ENCODE measurements around the gene EFEMP2.
A peak's percentile ranks its signal among the peaks of the same experiment; 100 is the strongest.

EFEMP2 gene

DNA sequence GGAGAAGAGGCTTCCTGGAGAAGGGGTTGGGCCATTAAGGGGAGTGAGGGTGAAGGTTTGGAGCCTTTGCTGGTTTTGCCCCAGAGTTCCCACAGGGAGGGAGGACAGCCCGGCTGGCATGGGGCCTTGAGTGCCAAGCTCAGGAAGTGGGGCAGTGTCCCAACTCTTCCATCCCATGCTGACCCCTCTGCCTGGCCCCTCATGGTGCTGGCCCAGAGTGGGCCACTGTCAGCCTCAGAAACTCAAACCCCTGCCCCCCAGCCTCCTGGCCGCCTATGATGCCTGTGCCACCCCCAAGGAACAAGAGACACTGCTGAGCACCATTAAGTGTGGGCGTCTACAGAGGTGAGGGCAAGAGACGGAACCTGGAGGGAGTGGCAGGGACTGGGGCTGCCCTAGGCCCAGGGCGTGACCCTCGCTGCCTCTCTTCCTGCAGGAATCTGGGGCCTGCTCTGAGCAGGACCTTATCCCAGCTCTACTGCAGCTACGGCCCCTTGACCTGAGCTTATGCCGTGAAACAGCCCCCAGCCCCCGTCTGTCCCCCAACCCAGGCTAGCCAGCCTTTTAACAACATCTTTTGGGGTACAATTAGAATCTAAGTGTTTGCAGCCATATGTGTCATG is 6.9 kb downstream of the EFEMP2 start:
- DNase-seq: peak; percentile 23

DNA sequence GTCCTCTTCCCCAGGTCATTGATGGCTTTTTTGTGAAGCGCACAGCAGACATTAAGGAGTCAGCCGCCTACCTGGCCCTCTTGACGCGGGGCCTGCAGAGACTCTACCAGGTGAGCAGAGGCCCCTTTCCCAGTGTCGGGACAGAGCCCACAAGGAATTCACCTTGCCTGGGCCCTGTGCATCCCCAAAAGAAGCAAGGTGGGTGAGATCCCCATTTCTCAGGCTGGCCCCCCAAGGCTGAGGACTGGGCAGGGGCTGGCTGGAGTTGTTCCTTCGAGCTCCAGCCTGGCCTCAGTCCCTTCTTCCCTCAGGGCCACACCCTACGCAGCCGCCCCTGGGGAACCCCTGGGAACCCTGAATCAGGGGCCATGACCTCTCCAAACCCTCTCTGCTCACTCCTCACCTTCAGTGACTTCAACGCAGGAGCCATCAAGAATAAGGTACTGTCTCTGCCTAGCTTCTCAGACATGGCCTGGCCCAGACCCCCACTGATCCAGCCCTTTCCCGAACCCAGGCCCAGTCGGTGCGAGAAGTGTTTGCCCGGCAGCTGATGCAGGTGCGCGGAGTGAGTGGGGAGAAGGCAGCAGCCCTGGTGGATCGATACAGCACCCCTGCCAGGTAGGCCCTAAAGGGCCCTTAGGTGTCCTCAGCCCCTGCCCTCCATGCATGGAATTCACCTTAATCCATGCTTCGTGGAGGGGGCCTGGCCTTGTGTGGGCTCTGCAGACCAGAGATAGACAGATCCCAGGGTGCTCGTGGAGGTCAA is 7.7 kb downstream of the EFEMP2 start:
- DNase-seq: peak; percentile 20

DNA sequence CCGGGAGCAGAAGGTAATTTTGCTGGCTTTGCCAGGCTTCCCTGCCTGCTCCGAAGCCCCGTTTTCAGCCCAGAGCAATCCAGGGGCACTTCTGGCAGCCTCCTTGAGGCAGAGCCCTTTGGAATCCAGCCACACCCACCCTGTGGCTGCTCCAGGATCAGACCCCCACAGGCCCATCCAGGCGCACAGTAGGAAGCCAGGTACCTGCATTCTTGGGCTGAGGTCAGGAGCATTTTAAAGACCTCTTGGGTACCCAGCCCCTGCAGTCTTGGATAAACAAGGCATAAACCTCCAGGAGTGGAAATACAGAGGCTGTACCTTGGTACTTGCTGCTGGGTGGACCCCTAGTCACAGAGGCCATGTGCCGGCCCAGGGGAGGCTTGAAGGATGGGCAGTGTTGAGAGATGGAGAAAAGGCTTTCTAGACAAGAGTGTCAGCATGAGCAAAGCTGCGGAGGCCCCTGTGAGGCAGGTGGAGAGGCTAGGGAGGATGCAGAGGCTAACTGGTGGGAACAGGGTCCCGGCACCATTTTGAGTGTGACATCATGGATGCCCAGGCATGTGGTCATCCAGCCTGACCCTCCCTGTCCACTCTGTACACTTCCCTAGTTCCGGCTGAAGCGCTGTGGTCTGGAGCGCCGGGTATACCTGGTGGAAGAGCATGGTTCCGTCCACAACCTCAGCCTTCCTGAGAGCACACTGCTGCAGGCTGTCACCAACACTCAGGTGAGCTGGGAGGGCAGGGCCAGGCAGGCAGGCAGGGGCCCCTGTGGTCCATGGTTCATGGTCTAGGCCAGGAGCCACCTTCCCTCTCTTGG is 8.5 kb downstream of the EFEMP2 start:
- DNase-seq: peak; percentile 21

DNA sequence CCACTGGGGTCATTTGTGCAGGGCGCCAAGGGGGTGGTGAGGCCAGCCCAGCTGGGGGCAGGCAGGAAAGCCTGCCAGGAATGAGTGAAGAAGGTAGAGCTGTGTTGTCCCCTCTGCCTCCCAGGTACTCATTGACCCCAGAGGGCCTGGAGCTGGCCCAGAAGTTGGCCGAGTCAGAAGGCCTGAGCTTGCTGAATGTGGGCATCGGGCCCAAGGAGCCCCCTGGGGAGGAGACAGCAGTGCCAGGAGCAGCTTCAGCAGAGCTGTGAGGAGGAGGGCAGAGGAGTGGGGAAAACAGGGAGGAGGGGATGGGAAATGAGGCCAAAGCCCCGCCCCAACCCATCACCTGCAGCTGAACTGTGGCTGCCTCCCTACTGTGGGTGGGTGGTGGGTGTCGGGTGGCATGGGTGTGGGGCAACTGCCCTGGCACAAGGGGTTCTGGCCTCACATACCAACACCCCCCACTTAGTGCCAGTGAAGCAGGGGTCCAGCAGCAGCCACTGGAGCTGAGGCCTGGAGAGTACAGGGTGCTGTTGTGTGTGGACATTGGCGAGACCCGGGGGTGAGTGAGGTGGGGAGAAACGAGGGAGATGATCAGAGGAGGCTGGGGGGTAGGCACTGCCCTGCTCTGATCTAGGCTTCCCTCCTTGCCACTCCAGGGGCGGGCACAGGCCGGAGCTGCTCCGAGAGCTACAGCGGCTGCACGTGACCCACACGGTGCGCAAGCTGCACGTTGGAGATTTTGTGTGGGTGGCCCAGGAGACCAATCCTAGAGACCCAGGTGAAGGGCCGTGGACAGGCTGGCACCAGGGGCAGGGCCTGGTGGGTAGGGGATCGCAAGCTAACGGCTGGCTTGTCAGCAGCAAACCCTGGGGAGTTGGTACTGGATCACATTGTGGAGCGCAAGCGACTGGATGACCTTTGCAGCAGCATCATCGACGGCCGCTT is 9.4 kb downstream of the EFEMP2 start:
- peak; percentile 42 for DNase-seq

DNA sequence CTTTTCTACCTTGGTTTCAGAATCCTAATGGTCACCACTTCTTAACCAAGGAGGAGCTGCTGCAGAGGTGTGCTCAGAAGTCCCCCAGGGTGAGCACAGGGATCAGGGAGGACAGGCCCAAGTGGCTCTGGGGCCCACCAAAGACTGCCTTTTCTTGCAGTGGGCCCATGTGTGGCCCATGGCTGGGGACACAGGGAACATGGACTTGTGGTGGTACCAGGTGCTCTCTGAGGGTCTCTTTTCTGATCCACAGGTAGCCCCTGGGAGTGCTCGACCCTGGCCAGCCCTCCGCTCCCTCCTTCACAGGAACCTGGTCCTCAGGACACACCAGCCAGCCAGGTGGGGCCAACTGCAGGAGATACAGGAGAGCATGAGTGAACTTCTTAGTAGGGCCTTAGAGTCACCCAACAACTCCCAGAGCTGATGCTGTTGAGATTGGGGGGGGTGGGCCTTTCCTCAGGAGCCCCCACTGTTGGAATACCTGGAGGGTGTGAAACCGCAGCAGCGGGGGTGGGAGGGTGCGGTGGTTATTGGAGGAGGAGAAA is 10.3 kb downstream of the EFEMP2 start:
- DNase-seq: peak; percentile 24

DNA sequence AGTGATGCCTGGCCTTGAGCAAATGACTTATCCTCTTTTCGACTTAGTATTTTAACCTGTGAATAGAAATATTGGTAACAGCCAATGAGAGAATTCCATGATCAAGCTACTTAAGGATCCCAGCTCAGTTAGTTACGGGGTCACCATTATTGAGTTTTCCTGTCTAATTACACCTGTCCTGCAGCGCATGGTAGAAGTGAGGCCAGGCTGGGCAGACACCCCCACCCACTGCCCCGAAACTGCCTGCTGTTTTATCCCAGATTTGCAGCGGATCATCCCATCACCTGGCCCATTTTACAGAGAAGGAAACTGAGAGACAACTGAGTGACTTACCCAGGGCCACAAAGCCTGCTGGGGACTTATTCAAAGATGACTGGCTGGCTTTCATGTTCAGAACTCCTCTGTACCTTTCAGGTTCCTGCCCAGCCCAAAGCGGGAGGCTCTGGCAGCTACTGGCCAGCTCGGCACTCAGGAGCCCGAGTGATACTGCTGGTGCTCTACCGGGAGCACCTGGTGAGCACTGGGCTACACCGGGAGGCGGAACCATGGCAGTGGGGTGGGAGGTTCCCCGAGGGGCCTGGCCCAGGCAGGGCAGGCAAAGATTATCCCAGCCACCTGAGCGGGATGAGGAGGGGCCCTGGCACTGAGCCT is 10.9 kb downstream of the EFEMP2 start:
- no peak for DNase-seq

DNA sequence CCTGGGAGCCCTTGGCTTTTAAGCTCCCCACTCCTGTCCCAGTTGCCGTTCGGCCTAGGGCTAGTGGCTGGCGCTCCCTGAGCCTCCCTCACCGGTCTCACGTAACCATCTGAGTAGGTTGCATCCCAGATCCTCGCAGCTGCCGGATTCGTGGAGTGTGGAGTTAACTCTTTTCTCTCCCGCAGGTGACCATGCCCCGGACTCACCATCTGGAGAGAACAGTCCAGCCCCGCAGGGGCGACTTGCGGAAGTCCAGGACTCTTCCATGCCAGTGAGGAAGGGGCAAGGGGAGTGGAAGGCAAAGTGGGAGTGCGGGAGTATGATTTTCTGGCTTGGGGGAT is 11.5 kb downstream of the EFEMP2 start:
- DNase-seq: no peak

DNA sequence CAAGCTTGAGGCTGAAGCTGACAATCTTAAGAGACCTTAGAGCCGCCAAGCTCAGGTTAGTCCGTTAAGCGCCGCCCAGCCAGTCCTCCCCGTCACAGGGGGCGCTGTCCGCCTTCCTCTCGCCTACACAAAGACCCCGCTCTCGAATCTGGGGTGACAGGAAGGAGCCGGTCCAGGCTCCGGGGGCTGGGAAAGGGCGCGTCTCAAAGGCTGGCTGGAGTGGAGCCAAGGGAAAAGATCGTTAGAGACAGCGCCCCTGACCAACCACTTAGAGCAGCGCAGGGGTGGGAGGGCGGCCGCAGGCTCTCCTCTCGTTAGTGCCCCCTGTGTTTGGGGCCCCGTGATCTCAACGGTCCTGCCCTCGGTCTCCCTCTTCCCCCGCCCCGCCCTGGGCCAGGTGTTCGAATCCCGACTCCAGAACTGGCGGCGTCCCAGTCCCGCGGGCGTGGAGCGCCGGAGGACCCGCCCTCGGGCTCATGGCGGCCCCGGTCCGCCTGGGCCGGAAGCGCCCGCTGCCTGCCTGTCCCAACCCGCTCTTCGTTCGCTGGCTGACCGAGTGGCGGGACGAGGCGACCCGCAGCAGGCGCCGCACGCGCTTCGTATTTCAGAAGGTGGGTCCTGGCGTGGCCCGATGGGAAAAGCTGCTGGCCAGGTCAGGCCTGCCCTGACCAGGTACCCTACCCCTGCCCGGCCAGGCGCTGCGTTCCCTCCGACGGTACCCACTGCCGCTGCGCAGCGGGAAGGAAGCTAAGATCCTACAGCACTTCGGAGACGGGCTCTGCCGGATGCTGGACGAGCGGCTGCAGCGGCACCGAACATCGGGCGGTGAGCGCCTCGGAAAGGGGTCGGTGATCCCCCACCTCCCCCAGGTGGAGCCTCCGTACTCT is 12.1 kb downstream of the EFEMP2 start, which contains the start of gene MUS81:
Gene MUS81 (plus strand): TSS at position 156 of the 887 bp plus-strand sequence. CDS start 321 bp downstream, at position 477.
- DNase-seq: peak; percentile 98

DNA sequence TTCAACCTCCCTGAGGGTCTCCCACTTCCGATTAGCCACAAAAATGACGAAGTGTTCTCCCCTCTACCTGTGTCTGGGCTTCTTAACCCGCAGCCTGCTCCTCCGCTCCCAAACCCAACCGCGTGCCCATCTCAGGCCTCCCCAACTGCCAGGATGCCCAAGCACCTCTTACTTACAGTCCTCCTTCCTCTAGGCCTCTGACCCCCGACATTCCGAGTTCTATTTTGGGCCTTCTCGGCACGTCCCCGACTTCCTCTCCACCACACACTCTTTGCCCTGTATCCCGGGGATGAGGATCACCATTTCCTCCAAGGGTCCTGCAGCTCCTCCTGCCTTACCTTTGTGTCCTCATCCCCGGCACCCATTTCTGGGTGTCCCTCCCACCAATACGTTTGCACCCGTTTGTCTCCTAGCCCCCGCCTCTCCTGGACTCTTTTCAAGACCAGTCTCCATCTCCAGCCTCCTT is 12.8 kb downstream of the EFEMP2 start:
- DNase-seq: no peak

DNA sequence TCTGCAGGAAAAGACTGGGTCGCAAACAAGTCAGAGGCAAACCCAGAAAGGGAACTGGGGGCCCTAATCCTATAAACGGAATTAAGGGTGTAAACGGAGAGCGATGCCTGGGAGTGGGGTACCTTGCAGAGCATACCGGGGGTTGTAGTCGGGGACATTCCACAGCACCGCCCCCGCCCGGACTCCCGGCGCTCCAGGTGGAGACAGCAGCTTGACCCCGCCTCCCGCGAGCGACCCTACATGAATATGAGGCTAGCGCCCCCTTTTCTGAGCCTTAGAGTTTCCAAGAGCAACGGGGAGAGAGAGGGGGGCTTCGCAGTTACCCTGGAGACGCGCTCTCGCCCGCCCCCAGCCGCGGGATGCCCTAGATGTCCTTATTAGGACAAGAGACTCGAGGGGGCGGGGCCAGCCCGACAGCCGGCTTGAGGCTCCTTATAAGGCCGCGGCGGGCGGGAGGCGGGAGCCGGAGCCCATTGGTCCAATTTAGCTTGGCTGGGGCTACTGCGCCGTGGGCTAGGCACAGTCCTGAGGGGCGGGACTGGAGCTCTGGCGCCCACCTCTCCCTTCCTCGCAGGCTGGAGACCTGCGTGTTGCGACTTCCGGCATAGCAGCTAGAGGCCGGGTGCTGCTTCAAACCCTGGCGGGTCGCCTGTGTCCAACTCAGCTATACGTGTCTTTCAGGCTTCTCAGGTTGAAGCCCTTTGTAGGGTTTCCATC is 13.3 kb downstream of the EFEMP2 start:
- DNase-seq: peak; percentile 99

DNA sequence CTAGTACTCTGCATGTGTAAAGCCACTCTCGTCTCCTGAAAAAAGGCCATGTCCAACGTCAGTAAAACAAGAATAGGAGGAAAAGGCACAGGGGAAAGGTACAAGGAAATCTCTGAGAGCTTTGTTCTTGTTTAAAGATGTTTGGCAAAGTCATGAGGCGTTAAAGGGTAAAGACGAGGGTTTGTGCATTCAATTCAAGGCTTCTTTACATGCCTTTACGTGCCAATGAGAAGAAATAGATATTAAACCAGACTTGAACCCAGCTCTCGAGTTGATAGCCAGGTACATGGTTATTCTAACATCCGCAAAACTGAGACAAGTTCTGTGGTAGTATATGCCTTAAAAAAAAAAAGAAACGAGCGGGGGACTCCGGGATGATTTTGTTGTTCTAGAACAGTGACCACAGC is 13.9 kb downstream of the EFEMP2 start:
- DNase-seq: no peak

DNA sequence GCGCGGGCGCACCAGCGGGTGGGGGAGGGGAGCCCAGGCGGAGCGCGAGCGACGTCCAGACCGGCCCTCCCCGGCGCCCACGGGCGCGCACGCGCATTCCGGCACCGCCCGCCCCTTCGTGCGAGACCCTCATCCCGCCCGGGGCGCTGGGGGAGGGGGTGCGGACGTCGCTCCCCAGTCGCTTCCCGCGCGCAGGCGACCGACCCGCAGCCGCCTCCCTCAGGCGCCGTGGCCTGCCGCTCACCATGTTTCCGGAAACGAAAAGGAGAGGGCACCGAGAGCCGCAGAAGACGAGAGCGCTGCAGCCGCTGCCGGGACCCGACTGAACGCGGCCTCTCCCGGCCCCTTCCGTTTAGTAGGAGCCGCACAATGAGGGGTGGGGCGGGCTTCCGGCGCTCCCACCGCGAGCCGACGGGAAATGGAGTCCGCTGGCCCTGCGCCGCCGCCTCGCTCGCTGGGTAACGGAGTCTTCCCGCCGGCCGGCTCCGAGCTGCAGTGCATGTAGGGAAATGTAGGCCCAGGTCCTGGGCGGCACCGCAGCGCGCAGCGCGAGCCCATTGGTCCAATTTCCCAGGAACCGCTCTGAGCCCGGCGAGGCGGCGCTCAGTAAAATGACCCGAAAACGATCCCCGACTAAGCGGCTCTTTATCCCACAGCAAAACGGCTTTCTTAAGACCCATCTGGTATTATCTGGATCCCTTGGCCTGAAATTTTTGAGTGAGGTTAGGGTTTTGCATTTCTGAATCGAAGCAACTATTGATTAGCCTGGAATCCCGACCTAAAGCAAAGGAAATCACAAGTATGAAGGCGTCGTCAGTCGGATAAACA is 14.5 kb downstream of the EFEMP2 start, which contains the start of gene CFL1:
Gene CFL1 (minus strand): TSS at position 328 of the 828 bp plus-strand sequence. CDS start 81 bp downstream, at position 247.
- peak; percentile 99 for DNase-seq

DNA sequence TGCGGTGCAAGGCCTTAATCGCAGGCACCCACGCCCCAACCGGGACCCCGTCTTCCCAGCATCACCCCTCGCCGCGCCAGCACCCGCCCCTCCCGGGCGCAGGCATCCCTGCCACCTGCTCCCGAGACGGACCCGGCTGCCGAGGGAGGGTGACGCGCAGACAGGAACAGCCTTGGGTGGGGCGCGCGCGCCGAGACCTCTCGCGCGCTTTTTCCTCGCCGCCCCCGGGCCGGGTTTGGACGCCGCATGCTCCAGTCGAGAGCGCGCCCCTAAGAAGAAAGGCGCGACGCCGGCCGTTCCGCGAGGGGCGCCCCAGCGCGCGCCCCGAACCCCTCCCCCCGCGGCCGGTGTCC is 15.1 kb downstream of the EFEMP2 start:
- DNase-seq: peak; percentile 77

DNA sequence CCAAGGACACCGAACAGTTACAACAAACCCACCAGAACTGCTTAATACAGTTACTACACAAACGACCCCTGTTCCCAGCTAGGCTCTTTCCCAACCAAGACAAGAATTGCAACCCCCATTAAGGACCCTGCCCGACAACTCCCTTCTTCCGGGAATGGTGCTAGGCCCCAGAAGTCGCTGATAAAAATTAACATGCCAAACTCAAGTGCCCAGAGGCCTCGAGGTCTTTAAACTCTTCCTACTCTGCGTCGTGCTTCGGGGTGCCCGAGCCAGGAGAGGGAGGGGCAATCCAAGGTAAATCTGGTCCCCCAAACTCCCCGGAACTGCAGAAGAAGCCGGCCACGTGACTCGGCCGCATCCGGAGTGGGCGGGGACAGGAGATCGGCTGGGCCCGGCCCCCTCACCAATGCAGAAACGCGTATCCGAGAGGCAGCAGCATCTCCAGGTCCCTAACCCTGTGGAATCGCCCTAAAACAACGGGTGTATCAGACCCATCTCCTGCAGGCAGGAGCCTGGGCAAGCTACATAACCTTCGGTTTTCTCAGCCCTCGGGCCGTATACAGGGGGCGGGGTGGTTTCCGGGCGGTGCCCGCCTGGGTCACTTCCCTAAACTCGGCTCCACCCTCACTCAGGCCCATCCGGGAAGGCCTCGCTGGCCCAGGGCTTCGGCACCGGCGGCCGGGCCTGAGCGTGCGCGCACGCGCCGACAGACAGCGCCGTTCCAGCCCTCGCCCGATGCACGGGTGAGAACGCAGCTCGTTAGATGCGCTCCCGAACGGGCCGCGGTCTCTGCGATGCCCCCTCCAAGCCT is 15.7 kb downstream of the EFEMP2 start:
- DNase-seq: peak; percentile 85

DNA sequence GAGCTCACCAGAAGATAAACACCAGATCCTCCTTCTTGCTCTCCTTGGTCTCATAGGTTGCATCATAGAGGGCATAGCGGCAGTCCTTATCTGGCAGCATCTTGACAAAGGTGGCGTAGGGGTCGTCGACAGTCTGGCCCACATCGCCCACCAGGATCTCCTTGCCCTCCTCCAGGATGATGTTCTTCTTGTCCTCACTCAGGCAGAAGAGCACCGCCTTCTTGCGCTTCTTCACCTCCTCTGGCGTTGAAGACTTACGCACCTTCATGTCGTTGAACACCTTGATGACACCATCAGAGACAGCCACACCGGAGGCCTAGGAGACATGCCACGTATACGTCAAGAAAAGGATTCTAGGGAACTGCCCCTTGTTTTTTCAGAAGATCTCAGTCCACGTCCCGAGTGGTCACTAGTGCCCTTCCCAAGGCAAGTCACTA is 16.7 kb downstream of the EFEMP2 start:
- DNase-seq: no peak

DNA sequence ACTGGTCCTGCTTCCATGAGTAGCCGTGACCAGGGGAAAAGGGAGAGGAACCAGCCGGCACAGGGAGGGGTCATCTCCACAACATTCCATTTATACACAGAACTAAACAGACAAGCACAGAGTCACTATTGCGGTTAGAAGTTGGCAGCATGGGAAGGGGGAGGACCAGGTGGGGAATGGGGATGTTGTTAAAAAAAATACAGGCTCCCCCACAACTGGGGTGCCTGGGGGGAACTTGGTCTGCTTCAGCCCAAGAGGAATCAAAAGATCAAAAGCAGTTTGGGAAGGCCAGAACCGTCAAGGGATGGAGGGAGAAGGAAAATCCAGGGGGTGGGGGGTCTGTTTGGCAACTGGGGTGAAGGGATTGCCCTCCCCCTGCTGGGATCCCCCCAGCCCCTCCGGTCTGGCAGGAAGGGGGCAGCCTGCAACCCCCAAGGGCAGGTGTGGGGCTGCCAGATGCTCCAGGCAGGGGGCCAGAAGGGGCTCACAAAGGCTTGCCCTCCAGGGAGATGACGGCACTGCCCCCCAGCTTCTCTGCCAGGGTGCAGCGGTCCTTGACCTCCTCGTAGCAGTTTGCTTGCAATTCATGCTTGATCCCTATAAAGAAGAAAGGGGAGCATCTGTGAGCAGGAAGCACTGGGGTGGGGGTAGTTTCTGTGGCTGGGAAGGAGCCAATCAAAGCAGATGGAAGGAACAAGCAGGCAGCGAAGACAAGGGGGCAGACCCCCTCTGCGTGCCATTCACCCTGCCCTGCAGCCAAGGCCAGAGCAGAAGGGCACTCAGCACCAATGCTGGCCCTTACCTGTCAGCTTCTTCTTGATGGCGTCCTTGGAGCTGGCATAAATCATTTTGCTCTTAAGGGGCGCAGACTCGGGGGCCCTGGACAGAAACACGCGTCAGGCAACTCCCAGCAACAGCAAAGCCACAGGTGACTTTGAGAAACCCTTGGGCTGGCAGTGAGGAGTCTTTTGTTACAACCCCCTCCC is 17.5 kb downstream of the EFEMP2 start:
- peak; percentile 23 for DNase-seq

Data from right hindlimb (tissue), 1 donor.